Adrenal gland (tissue), 12 donors: Measurements from ENCODE around the gene METTL27. TPM values are rescaled to one million over a fixed set of nuclear protein-coding genes. Genes with fewer than 3 reads are reported as not detected.
A peak's percentile ranks its signal among the peaks of the same experiment; 100 is the strongest.

Source experiments
- DNase-seq, 7 donors: peaks; one replicate each; pipeline ENCODE4 v3.0.0-alpha.2; 2019 to 2020
- H3K27ac ChIP-seq, 5 donors: fragments of 200-600 bp; sonication (generic) in 4 of 5; 1 replicate in 3 of 5; 2 replicates in 2 of 5; pipeline versions ENCODE4 v1.5.1 to v1.8.0; 2016 to 2020; ENCODE audit warnings: mild to moderate bottlenecking in 1 of 5
- H3K27me3 ChIP-seq: fragments of 200-600 bp; 2 replicates; pipeline ENCODE4 v1.8.0; 2021
- H3K36me3 ChIP-seq, 2 donors: fragments of 200-600 bp; replicated peaks in 1 of 2; 1 replicate in 1 of 2; 2 replicates in 1 of 2; pipeline versions ENCODE4 v1.5.1 to v1.8.0; 2018 to 2022
- H3K4me1 ChIP-seq, 2 donors: fragments of 200-600 bp; replicated peaks in 1 of 2; 1 replicate in 1 of 2; 2 replicates in 1 of 2; pipeline versions ENCODE4 v1.5.1 to v1.8.0; 2018 to 2021
- H3K4me3 ChIP-seq, 4 donors: fragments of 200-600 bp; sonication (generic) in 3 of 4; one replicate each; pipeline ENCODE4 v1.5.1; 2016 to 2018
- H3K9me3 ChIP-seq, 3 donors: fragments of 200-600 bp; sonication (generic) in 1 of 3; replicated peaks in 1 of 3; 1 replicate in 2 of 3; 2 replicates in 1 of 3; pipeline versions ENCODE4 v1.5.1 to v1.8.0; 2016 to 2021
- CTCF ChIP-seq, 6 experiments: fragments of 450-650 bp in 4 of 6; fragments of 200-600 bp in 2 of 6; sonication (generic) in 1 of 6; IDR thresholded peaks; 1 replicate in 5 of 6; 2 replicates in 1 of 6; pipeline versions ENCODE4 v1.5.1 to v1.8.0; 2016 to 2021; ENCODE audit warnings: antibody characterized with exemption in 6 of 6, mild to moderate bottlenecking in 2 of 6, moderate library complexity in 1 of 6
- POLR2A ChIP-seq, 2 donors: fragments of 450-650 bp; IDR thresholded peaks; one replicate each; pipeline ENCODE4 v1.6.1; 2017; ENCODE audit warnings: antibody characterized with exemption in 2 of 2, mild to moderate bottlenecking in 2 of 2, moderate library complexity in 1 of 2
- WGBS, 4 donors: extraction: QIAGEN DNeasy Blood & Tissue Kit in 2 of 4; methylation state at CpG; one replicate each; pipeline versions ENCODE4 v1.1.5 to v1.1.7; 2013 to 2017; 5-methylcytosine and 5-hydroxymethylcytosine counted together
- intact Hi-C, 2 donors: fragments of 100-400 bp; cut with DNase I; formaldehyde crosslinking; loops; one replicate each; pipeline versions ENCODE4 v1.14.1 to v1.15.0; 2022 to 2023
- polyA plus RNA-seq, 3 donors: library from polyadenylated mRNA; stranded (reverse); fragments of 200-250 nt in 2 of 3; fragments of 350-450 nt in 1 of 3; fragmentation: Illumina TruSeq in 1 of 3; extraction: RNeasy Lipid Tissue Mini Kit (QIAGEN cat#74804) in 1 of 3; gene quantifications; one replicate each; pipeline ENCODE4 v1.2.3, GENCODE V29; 2013 to 2014
- total RNA-seq, 9 donors: library from RNA; depleted of rRNA in 4 of 9; stranded (reverse); fragments of >200 nt in 4 of 9; fragments of 120-200 nt in 1 of 9; fragmentation: NEBNext Ultra II Directional in 1 of 9; extraction: Animal tissue kit (Norgen Biotek cat#: 25700) in 1 of 9; gene quantifications; one replicate each; pipeline versions ENCODE4 v1.1.0 to v1.2.4, GENCODE V29; 2013 to 2023
- donor health status: healthy with polysubstance abuse.
- donor health status: Bipolar disorder and iron deficiency.
- donor health status: DM: yes; HTN: yes; CAD: no.
- donor health status: DM: no; HTN: no; CAD: no.
- donor health status: DM: no; HTN: no; CAD: no.
- donor health status: DM: yes; HTN: yes; CAD: no.

Gene METTL27
- total and polyA plus RNA-seq, 12 donors = 0.40 to 8.3 (median 2.6) TPM; not detected in 1

GRCh38 chr7:73829921-73830680 lies 12.2 kb downstream of the METTL27 start:
- Histone ChIP-seq H3K9me3 (no peaks in the 10 kb centered on the region), H3K4me3 (no peak overlapping the region), H3K4me1 (peaks cover 11 to 26% of the 10 kb centered on the region in 2 donors), H3K36me3 (no peaks in the 10 kb centered on the region), H3K27ac (no peak overlapping the region), H3K27me3 (no peaks in the 10 kb centered on the region)
- no peak for TF ChIP-seq POLR2A (IDR thresholded peaks at IDR 0.05)
- no peak for DNase-seq
- intact Hi-C loops = no loop called here
- WGBS, 4 donors = 74 to 80% (median 77%) methylated on average over 11 to 13 of the region's 13 CpGs

DNA sequence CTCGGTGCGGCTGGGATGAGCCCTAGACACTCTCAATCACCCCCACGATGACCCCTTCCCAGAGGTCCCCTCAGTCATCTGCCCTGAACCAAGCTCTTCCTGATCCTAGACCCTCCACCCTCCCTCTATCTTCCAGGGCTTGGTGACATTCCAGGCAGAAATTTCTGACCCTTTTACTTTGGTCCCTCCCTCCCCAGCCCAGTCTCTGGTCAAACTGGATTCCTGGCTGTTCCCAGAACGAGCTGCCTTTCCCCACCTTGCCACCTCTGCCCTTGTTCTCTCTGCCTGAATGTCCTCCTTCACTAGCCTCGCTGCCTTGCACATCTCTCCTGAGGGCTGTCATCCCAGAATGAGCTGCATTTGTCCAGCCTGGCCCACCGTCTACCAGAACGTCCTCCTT lies 12.8 kb downstream of the METTL27 start:
- intact Hi-C loops = no loop called here
- Histone ChIP-seq H3K27ac (no peak overlapping the region), H3K27me3 (no peaks in the 10 kb centered on the region), H3K9me3 (no peaks in the 10 kb centered on the region), H3K36me3 (no peaks in the 10 kb centered on the region), H3K4me1 (peaks cover 11 to 26% of the 10 kb centered on the region in 2 donors), H3K4me3 (no peak overlapping the region)
- WGBS, 4 donors = 43 to 67% (median 55%) methylated on average over 6 to 7 of the region's 7 CpGs
- no peak for TF ChIP-seq POLR2A (IDR thresholded peaks at IDR 0.05)
- no peak for TF ChIP-seq CTCF (IDR thresholded peaks at IDR 0.05)
- no peak for DNase-seq

- Histone ChIP-seq H3K4me3 (no peak overlapping the region), H3K36me3 (no peaks in the 10 kb centered on the region), H3K27me3 (no peaks in the 10 kb centered on the region), H3K9me3 (no peaks in the 10 kb centered on the region), H3K27ac (no peak overlapping the region), H3K4me1 (peaks cover 11 to 26% of the 10 kb centered on the region in 2 donors)
- intact Hi-C loops = no loop called here
- DNase-seq = no peak
- TF ChIP-seq POLR2A (IDR thresholded peaks at IDR 0.05) = no peak
- no peak for TF ChIP-seq CTCF (IDR thresholded peaks at IDR 0.05)
- 80 to 95% (median 88%) methylated on average over 4 to 5 of the region's 5 CpGs for WGBS, 4 donors
Measured at GRCh38 chr7:73828972-73829371, 13.3 kb downstream of the METTL27 start.

DNA sequence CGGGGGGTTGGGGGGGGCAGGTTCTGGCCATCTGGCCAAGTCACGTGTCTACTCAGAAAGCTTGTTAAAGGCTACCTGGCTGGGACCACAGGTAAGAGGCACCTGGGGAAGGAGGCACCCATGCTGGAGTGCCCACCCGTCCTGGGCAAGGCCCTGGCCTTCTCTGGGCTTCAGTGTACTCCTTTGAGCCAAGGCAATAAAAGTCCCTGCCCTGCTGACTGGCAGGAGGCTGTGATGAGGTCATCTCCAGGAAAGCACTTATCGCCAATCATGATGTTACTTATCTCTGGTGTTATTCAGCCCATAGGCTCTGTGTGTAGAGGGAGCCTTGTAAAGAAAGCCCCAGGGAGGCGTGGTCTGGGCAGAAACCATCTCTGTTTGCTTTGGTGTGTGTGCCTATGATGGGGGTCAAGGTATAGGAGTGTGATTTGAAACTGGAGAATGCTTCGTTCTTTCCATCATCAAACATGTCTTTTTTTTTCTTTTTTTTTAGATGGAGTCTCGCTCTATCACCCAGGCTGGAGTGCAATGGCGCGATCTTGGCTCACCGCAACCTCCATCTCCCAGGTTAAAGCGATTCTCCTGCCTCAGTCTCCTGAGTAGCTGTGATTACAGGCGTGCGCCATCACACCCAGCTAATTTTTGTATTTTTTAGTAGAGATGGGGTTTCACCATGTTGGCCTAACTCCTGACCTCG lies 14.1 kb downstream of the METTL27 start:
- 61 to 75% (median 67%) methylated on average over 11 to 14 of the region's 14 CpGs for WGBS, 4 donors
- H3K9me3 ChIP-seq = no peaks in the 10 kb centered on the region
- TF ChIP-seq CTCF (IDR thresholded peaks at IDR 0.05) (no peak), POLR2A (IDR thresholded peaks at IDR 0.05) (no peak)
- DNase-seq = peak in 6 of 7 donors; percentile 65 to 78 (median 73)
- no peaks in the 10 kb centered on the region for H3K36me3 ChIP-seq
- peaks cover 11 to 26% of the 10 kb centered on the region in 2 donors for H3K4me1 ChIP-seq
- intact Hi-C loops = no loop called here
- peak overlapping the region in 3 of 5 donors; percentile 10 to 75 (median 56) for H3K27ac ChIP-seq
- H3K27me3 ChIP-seq = no peaks in the 10 kb centered on the region
- H3K4me3 ChIP-seq = no peak overlapping the region
